H1 (cell line): Measurements from ENCODE around the gene RARB. TPM values are rescaled to one million over a fixed set of nuclear protein-coding genes. Genes with fewer than 3 reads are reported as not detected.

Experiments used
- CHD2 ChIP-seq: IDR thresholded peaks from 2 replicates; pipeline ENCODE4 v1.6.1; 2012; ENCODE audit warnings: low read length, improper control_type of control experiment
- CHD7 ChIP-seq: fragments of 300-600 bp; sonication (generic); IDR thresholded peaks from 2 replicates; pipeline ENCODE4 v1.7.1; 2012; ENCODE audit warnings: low read length, moderate library complexity, mild to moderate bottlenecking, inconsistent platforms; ENCODE audit not compliant: insufficient replicate concordance
- SIRT6 ChIP-seq: IDR thresholded peaks from one replicate; pipeline ENCODE4 v1.7.1; 2012; ENCODE audit warnings: low read length, inconsistent platforms
- SIX5 ChIP-seq: IDR thresholded peaks from 2 replicates; pipeline ENCODE4 v1.6.1; 2011; ENCODE audit warnings: mild to moderate bottlenecking, low read depth, low read length
- TAF1 ChIP-seq: IDR thresholded peaks from 2 replicates; pipeline ENCODE4 v1.6.1; 2011; ENCODE audit warnings: mild to moderate bottlenecking, low read depth, low read length
- USF2 ChIP-seq: IDR thresholded peaks from 2 replicates; pipeline ENCODE4 v1.6.1; 2011; ENCODE audit warnings: low read length, improper control_type of control experiment
- polyA plus RNA-seq, 7 experiments: library from polyadenylated mRNA; depleted of rRNA in 3 of 7; stranded (reverse) in 5 of 7; unstranded in 2 of 7; fragments of >200 nt in 5 of 7; fragments of 200-250 nt in 2 of 7; gene quantifications; 1 replicate in 5 of 7; 2 replicates in 1 of 7; 4 replicates in 1 of 7; pipeline versions ENCODE4 v1.2.1 to v1.2.3, GENCODE V29; 2011 to 2013; ENCODE audit warnings: missing spikeins in 2 of 7, mixed read lengths in 2 of 7
- total RNA-seq: library from RNA; stranded (reverse); fragmentation: NEBNext Ultra II Directional; extraction: Animal tissue kit (Norgen Biotek cat#: 25700); gene quantifications from 2 replicates; pipeline ENCODE4 v1.2.1, GENCODE V29; 2021

RARB gene
- total and polyA plus RNA-seq, 2 of the 8 experiments (the other 6 are each of a cell fraction or from before 2014, with no cell fraction given), result 0.15 to 0.22 TPM

GRCh38 chr3:25472153-25472552, 44.1 kb downstream of the RARB start (continued):
- TF ChIP-seq CHD7 (no peak), SIRT6 (no peak), SIX5 (no peak), USF2 (peak; percentile 16; the same call in 1 of the 2 replicates), CHD2 (no peak), TAF1 (no peak)
